H1 (cell line): ENCODE results near the gene COL6A3. TPM values are rescaled to one million over a fixed set of nuclear protein-coding genes. Genes with fewer than 3 reads are reported as not detected.

Experiments
- CTCF ChIA-PET: fragments of 300-600 bp; sonication (Branson Sonifier 250); formaldehyde crosslinking; loops from one replicate; lab custom pipeline; 2021; ENCODE audit not compliant: partially characterized antibody; lab: Charles Lee
- POLR2A ChIA-PET: fragments of 300-600 bp; sonication (Branson Sonifier 250); formaldehyde crosslinking; loops from one replicate; lab custom pipeline; 2021; ENCODE audit warnings: inconsistent platforms; ENCODE audit not compliant: partially characterized antibody; lab: Charles Lee
- DNase-seq, 2 experiments: peaks; one replicate each; pipeline versions ENCODE4 v3.0.0 to v3.0.0-alpha.2; 2010 to 2022; ENCODE audit warnings: low spot score in 2 of 2, low read depth in 1 of 2, mixed read lengths in 1 of 2
- FAIRE-seq: peaks from 2 replicates; lab custom pipeline; 2011; peaks lifted over from hg19 to GRCh38; lab: Jason Lieb, UNC
- H2AFZ ChIP-seq: 2 replicates; pipeline ENCODE4 v1.8.1; 2012; ENCODE audit warnings: low read length, inconsistent platforms
- H2AK5ac ChIP-seq: 2 replicates; pipeline ENCODE4 v1.6.1; 2013; ENCODE audit warnings: low read depth, low read length
- H2BK120ac ChIP-seq: replicated peaks from 2 replicates; pipeline ENCODE3; 2013; ENCODE audit warnings: low read depth, low read length, inconsistent platforms
- H2BK12ac ChIP-seq: 2 replicates; pipeline ENCODE4 v1.6.1; 2013; ENCODE audit warnings: low read depth, low read length
- H2BK15ac ChIP-seq: 2 replicates; pipeline ENCODE4 v1.6.1; 2013; ENCODE audit warnings: low read length
- H2BK20ac ChIP-seq: 2 replicates; pipeline ENCODE4 v1.6.1; 2013; ENCODE audit warnings: low read length
- H2BK5ac ChIP-seq: 2 replicates; pipeline ENCODE4 v1.6.1; 2013; ENCODE audit warnings: low read depth, low read length
- H3K14ac ChIP-seq: 2 replicates; pipeline ENCODE4 v1.6.1; 2013; ENCODE audit warnings: inconsistent platforms; ENCODE audit not compliant: insufficient read length
- H3K18ac ChIP-seq: 2 replicates; pipeline ENCODE4 v1.6.1; 2013; ENCODE audit warnings: low read length; ENCODE audit errors: extremely low read depth
- H3K23ac ChIP-seq: 2 replicates; pipeline ENCODE4 v1.6.1; 2013; ENCODE audit warnings: inconsistent platforms; ENCODE audit not compliant: insufficient read length
- H3K23me2 ChIP-seq: 2 replicates; pipeline ENCODE4 v1.6.1; 2013; ENCODE audit warnings: low read depth, low read length
- H3K27ac ChIP-seq: 2 replicates; pipeline ENCODE4 v1.6.1; 2011; ENCODE audit warnings: low read depth, low read length, inconsistent platforms
- H3K27me3 ChIP-seq, 4 experiments: replicated peaks in 1 of 4; 1 replicate in 1 of 4; 2 replicates in 3 of 4; pipeline versions ENCODE4 v1.6.1 to v1.8.1; 2011 to 2013; ENCODE audit warnings: low read length in 3 of 4, mild to moderate bottlenecking in 3 of 4, inconsistent platforms in 2 of 4, mixed read lengths in 2 of 4, moderate library complexity in 1 of 4; ENCODE audit not compliant: control insufficient read depth in 3 of 4, insufficient read depth in 3 of 4; ENCODE audit errors: extremely low read depth in 1 of 4
- H3K36me3 ChIP-seq, 4 experiments: 2 replicates each; pipeline versions ENCODE4 v1.6.1 to v1.8.1; 2011 to 2013; ENCODE audit warnings: mild to moderate bottlenecking in 4 of 4, low read length in 3 of 4, moderate library complexity in 2 of 4, control low read depth in 1 of 4, inconsistent platforms in 1 of 4; ENCODE audit not compliant: insufficient read depth in 4 of 4, control insufficient read depth in 2 of 4
- H3K4ac ChIP-seq: replicated peaks from 2 replicates; pipeline ENCODE3; 2013; ENCODE audit warnings: low read length, low read depth, mixed read lengths, inconsistent platforms; ENCODE audit not compliant: insufficient read length
- H3K4me1 ChIP-seq, 4 experiments: replicated peaks in 1 of 4; 1 replicate in 1 of 4; 2 replicates in 3 of 4; pipeline versions ENCODE4 v1.6.1 to v1.8.1; 2011 to 2013; ENCODE audit warnings: low read length in 3 of 4, inconsistent platforms in 2 of 4, mixed read lengths in 1 of 4; ENCODE audit not compliant: insufficient read depth in 4 of 4, control insufficient read depth in 3 of 4
- H3K4me2 ChIP-seq, 2 experiments: 2 replicates each; pipeline versions ENCODE4 v1.6.1 to v1.8.1; 2011 to 2013; ENCODE audit warnings: low read depth in 2 of 2, low read length in 2 of 2, control low read depth in 1 of 2, inconsistent platforms in 1 of 2, mild to moderate bottlenecking in 1 of 2; ENCODE audit not compliant: insufficient read depth in 1 of 2
- H3K4me3 ChIP-seq, 4 experiments: fragments of 200-600, 300-600 bp in 1 of 4; sonication (generic), shearing (Covaris generic), sonication (Bioruptor Twin) in 1 of 4; 2 replicates each; pipeline versions ENCODE4 v1.5.1 to v1.8.1; 2011 to 2016; ENCODE audit warnings: low read length in 4 of 4, low read depth in 3 of 4, control low read depth in 2 of 4, inconsistent platforms in 2 of 4, mild to moderate bottlenecking in 2 of 4, mixed read lengths in 1 of 4, moderate library complexity in 1 of 4; ENCODE audit not compliant: insufficient read depth in 2 of 4; ENCODE audit errors: extremely low read depth in 1 of 4
- H3K56ac ChIP-seq: replicated peaks from 2 replicates; pipeline ENCODE3; 2013; ENCODE audit warnings: low read depth, mild to moderate bottlenecking, mixed read lengths, low read length, inconsistent platforms; ENCODE audit not compliant: insufficient read length
- H3K79me1 ChIP-seq: 2 replicates; pipeline ENCODE4 v1.6.1; 2013; ENCODE audit warnings: low read depth, low read length, control low read depth
- H3K79me2 ChIP-seq, 2 experiments: 2 replicates each; pipeline versions ENCODE4 v1.6.1 to v1.8.1; 2012 to 2013; ENCODE audit warnings: low read length in 2 of 2, mild to moderate bottlenecking in 2 of 2, inconsistent platforms in 1 of 2; ENCODE audit not compliant: insufficient read depth in 2 of 2, control insufficient read depth in 1 of 2
- H3K9ac ChIP-seq, 4 experiments: replicated peaks in 1 of 4; 1 replicate in 1 of 4; 2 replicates in 3 of 4; pipeline versions ENCODE4 v1.6.1 to v1.8.1; 2011 to 2013; ENCODE audit warnings: low read depth in 3 of 4, low read length in 3 of 4, control low read depth in 2 of 4, mild to moderate bottlenecking in 2 of 4, moderate library complexity in 2 of 4, inconsistent platforms in 1 of 4; ENCODE audit errors: extremely low read depth in 1 of 4
- H3K9me3 ChIP-seq, 2 experiments: 2 replicates each; pipeline versions ENCODE4 v1.6.1 to v1.8.1; 2012 to 2013; ENCODE audit warnings: mild to moderate bottlenecking in 2 of 2, moderate library complexity in 2 of 2, control low read depth in 1 of 2, inconsistent platforms in 1 of 2, low read depth in 1 of 2, low read length in 1 of 2, mixed read lengths in 1 of 2; ENCODE audit not compliant: insufficient read depth in 2 of 2
- H4K20me1 ChIP-seq, 2 experiments: replicated peaks in 1 of 2; 2 replicates each; pipeline versions ENCODE3 to v1.8.1; 2011 to 2013; ENCODE audit warnings: inconsistent platforms in 2 of 2, low read length in 2 of 2, mild to moderate bottlenecking in 1 of 2; ENCODE audit not compliant: insufficient read depth in 2 of 2, control insufficient read depth in 1 of 2
- H4K5ac ChIP-seq: 2 replicates; pipeline ENCODE4 v1.6.1; 2013; ENCODE audit warnings: low read length, low read depth, mixed read lengths, inconsistent platforms; ENCODE audit not compliant: insufficient read length
- H4K8ac ChIP-seq: 2 replicates; pipeline ENCODE4 v1.8.0; 2013; ENCODE audit warnings: mild to moderate bottlenecking, moderate library complexity, low read length, inconsistent platforms; ENCODE audit not compliant: insufficient read depth; ENCODE audit errors: extremely low read depth
- H4K91ac ChIP-seq: replicated peaks from 2 replicates; pipeline ENCODE3; 2013; ENCODE audit warnings: low read length, mixed read lengths, inconsistent platforms; ENCODE audit not compliant: insufficient read length
- CBX5 ChIP-seq: fragments of 300-800, 300-1000 bp; sonication (generic); IDR thresholded peaks from 2 replicates; pipeline ENCODE4 v1.7.1; 2016; ENCODE audit warnings: antibody characterized with exemption, low read length, low read depth
- KDM5A ChIP-seq: fragments of 200-600 bp; IDR thresholded peaks from 2 replicates; pipeline ENCODE4 v1.7.1; 2012; ENCODE audit warnings: mild to moderate bottlenecking, low read length, inconsistent platforms, mixed read lengths
- MAFK ChIP-seq: IDR thresholded peaks from 2 replicates; pipeline ENCODE4 v1.6.1; 2012; ENCODE audit warnings: low read depth, mild to moderate bottlenecking, improper control_type of control experiment, low read length
- WGBS, 2 experiments: shearing (Covaris generic) in 1 of 2; methylation state at CpG; one replicate each; pipeline versions ENCODE4 v1.1.6 to v1.1.7; 2013 to 2015; ENCODE audit warnings: low lambda C conversion rate in 2 of 2, mixed read lengths in 2 of 2, inconsistent platforms in 1 of 2, low coverage in 1 of 2, missing lambda C conversion rate in 1 of 2; ENCODE audit not compliant: insufficient replicate concordance in 2 of 2, insufficient coverage in 1 of 2, insufficient read length in 1 of 2; ENCODE audit errors: extremely low coverage in 1 of 2, missing lambda C conversion rate in 1 of 2; 5-methylcytosine and 5-hydroxymethylcytosine counted together
- polyA plus RNA-seq, 7 experiments: library from polyadenylated mRNA; depleted of rRNA in 3 of 7; stranded (reverse) in 5 of 7; unstranded in 2 of 7; fragments of >200 nt in 5 of 7; fragments of 200-250 nt in 2 of 7; gene quantifications; 1 replicate in 5 of 7; 2 replicates in 1 of 7; 4 replicates in 1 of 7; pipeline versions ENCODE4 v1.2.1 to v1.2.3, GENCODE V29; 2011 to 2013; ENCODE audit warnings: missing spikeins in 2 of 7, mixed read lengths in 2 of 7
- total RNA-seq: library from RNA; stranded (reverse); fragmentation: NEBNext Ultra II Directional; extraction: Animal tissue kit (Norgen Biotek cat#: 25700); gene quantifications from 2 replicates; pipeline ENCODE4 v1.2.1, GENCODE V29; 2021

Gene COL6A3
- total and polyA plus RNA-seq, 2 of the 8 experiments (the other 6 are each of a cell fraction or from before 2014, with no cell fraction given), result 1.2 to 3.4 TPM

DNA sequence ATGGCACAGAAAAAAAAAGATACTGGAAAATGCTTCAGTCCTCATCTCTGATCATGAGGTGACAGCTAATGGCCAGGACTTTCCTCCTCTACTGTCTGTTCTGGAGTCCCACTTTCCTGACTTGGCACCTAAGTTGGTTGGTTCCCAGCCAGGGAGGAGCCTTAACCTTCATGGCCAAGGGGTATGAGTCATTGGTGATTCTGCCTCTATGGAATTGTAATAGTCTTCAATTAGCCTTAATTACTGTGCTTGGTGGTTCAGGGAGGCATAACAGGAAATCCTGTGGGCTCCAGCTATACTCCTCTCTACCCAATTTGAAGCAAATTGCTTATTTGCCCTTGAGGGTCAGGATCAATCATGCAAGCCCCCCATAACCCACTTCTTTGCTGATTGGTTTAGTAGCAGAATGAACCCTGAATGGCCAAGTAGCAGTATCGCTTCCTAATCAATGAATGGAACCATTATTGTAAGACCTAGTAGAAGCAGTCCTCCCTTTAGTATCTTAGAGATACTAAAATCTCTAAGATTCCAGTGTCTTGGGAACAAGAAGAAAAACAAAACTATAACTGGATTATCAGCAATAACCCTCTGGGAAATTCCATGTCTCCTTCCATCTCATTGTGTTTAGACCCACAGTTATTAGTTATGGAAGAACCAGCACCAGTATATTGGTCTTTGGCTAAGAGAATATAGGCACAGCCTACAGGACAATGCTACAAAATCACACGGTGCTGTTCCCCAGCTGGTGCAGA is 109.0 kb downstream of the COL6A3 start:
- no peak overlapping the region for H2BK120ac ChIP-seq
- H4K20me1 ChIP-seq, result no peaks in the 10 kb centered on the region
- no peak overlapping the region for H4K8ac ChIP-seq
- no peak overlapping the region for H2BK15ac ChIP-seq
- no peak overlapping the region for H3K14ac ChIP-seq
- no peak for FAIRE-seq
- no peak overlapping the region for H2BK20ac ChIP-seq
- H2AFZ ChIP-seq, result no peak overlapping the region
- CTCF ChIA-PET, result interaction anchor here (0.6 kb wide), 1 partner anchor 1871 kb away, joined by 3 read pairs; no protein-coding TSS in a partner anchor
- no peak overlapping the region for H3K4ac ChIP-seq
- H3K79me2 ChIP-seq, result no peaks in the 10 kb centered on the region
- 82% methylated on average over 2 of the region's 2 CpGs; no CpG with 5 or more reads in 1 of the 2 experiments for WGBS, 2 experiments
- DNase-seq, result no peak
- no peak overlapping the region for H3K18ac ChIP-seq
- TF ChIP-seq MAFK, result no peak
- no peak for TF ChIP-seq CBX5
- TF ChIP-seq KDM5A, result no peak
- H3K79me1 ChIP-seq, result no peaks in the 10 kb centered on the region
- no peak overlapping the region for H2AK5ac ChIP-seq
- no peaks in the 10 kb centered on the region for H3K4me1 ChIP-seq
- 0 out of 7 replicates have a peak, but pooled peaks cover 0 to 2% (median 0%) of the 10 kb centered on the region in 4 experiments for H3K27me3 ChIP-seq
- H3K36me3 ChIP-seq, result no peaks in the 10 kb centered on the region
- H3K23me2 ChIP-seq, result no peaks in the 10 kb centered on the region
- H3K9me3 ChIP-seq, result peaks cover 16% of the 10 kb centered on the region in 2 experiments
- H4K91ac ChIP-seq, result no peak overlapping the region
- no peak overlapping the region for H3K56ac ChIP-seq
- H2BK5ac ChIP-seq, result no peak overlapping the region
- no peak overlapping the region for H3K9ac ChIP-seq
- H3K4me2 ChIP-seq, result no peak overlapping the region
- H4K5ac ChIP-seq, result no peak overlapping the region
- no peak overlapping the region for H2BK12ac ChIP-seq
- POLR2A ChIA-PET, result no interaction called here
- H3K4me3 ChIP-seq, result no peak overlapping the region
- no peak overlapping the region for H3K23ac ChIP-seq
- H3K27ac ChIP-seq, result no peak overlapping the region
